Lower leg skin (tissue), 3 donors: ENCODE data around the gene WDR47.

Experiments
- CTCF ChIP-seq, 3 donors: fragments of 450-650 bp; IDR thresholded peaks; one replicate each; pipeline ENCODE4 v1.5.1; 2016; ENCODE audit warnings: antibody characterized with exemption in 3 of 3, mild to moderate bottlenecking in 3 of 3, moderate library complexity in 2 of 3
- POLR2A ChIP-seq, 2 donors: fragments of 450-650 bp; IDR thresholded peaks; one replicate each; pipeline ENCODE4 v1.6.1; 2016 to 2017; ENCODE audit warnings: antibody characterized with exemption in 2 of 2, mild to moderate bottlenecking in 1 of 2, moderate library complexity in 1 of 2

DNA sequence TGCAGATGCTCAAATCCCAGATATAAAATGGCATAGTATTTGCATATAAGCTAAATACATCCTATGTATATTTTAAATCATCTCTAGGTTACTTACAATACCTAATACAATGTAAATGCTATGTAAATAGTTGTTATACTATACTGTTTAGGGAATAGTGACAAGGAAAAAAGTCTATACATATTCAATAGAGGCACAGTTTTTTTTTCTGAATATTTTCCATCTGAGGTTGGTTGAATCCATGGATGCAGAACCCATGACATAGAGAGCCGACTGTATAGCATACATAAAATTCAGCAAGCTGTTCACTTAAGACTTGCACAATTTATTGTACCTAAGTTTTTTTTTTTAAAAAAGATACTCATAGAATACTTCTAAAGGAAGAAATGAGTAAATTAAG lies 27.4 kb upstream of the WDR47 start:
- TF ChIP-seq CTCF (IDR thresholded peaks at IDR 0.05) (no peak), POLR2A (IDR thresholded peaks at IDR 0.05) (no peak)
